HG02623 (cell line): Measurements from ENCODE around the gene IMMP2L.
"Not testable (repeated sequence)": the region's sequence is repeated elsewhere in the genome, so short reads cannot be mapped to it uniquely, and the experiment has no call there.

Source experiments
- ATAC-seq: cut with Tn5 transposase; IDR thresholded peaks from one replicate; pipeline ENCODE4 v1.9.1; 2021; ENCODE audit warnings: moderate library complexity; ENCODE audit not compliant: unreplicated experiment

The IMMP2L gene

GRCh38 chr7:111469894-111470293 is 92.4 kb downstream of the IMMP2L start:
- not testable (repeated sequence) for ATAC-seq

DNA sequence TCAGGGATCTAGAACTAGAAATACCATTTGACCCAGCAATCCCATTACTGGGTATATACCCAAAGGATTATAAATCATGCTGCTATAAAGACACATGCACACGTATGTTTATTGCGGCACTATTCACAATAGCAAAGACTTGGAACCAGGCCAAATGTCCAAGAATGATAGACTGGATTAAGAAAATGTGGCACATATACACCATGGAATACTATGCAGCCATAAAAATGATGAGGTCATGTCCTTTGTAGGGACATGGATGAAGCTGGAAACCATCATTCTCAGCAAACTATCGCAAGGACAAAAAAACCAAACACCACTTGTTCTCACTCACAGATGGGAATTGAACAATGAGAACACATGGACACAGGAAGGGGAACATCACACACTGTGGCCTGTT is 96.5 kb downstream of the IMMP2L start:
- not testable (repeated sequence) for ATAC-seq

- no peak for ATAC-seq
These were observed 101.6 kb downstream of the IMMP2L start for GRCh38 chr7:111460695-111461094.

- ATAC-seq: no peak
These were observed 102.5 kb downstream of the IMMP2L start for GRCh38 chr7:111459757-111460280.

- no peak for ATAC-seq
These were observed 103.1 kb downstream of the IMMP2L start for GRCh38 chr7:111459065-111459756.

GRCh38 chr7:111450705-111451104 is 111.6 kb downstream of the IMMP2L start:
- not testable (repeated sequence) for ATAC-seq

- not testable (repeated sequence) for ATAC-seq
These were observed 114.8 kb downstream of the IMMP2L start for GRCh38 chr7:111447502-111447901.

- ATAC-seq: no peak
These were observed 122.3 kb downstream of the IMMP2L start for GRCh38 chr7:111439977-111440376.

- ATAC-seq: no peak
These were observed 123.7 kb downstream of the IMMP2L start for GRCh38 chr7:111438369-111439289.

- no peak for ATAC-seq
These were observed 124.6 kb downstream of the IMMP2L start for GRCh38 chr7:111437736-111438135.

GRCh38 chr7:111436608-111437007 is 125.7 kb downstream of the IMMP2L start:
- ATAC-seq: no peak

DNA sequence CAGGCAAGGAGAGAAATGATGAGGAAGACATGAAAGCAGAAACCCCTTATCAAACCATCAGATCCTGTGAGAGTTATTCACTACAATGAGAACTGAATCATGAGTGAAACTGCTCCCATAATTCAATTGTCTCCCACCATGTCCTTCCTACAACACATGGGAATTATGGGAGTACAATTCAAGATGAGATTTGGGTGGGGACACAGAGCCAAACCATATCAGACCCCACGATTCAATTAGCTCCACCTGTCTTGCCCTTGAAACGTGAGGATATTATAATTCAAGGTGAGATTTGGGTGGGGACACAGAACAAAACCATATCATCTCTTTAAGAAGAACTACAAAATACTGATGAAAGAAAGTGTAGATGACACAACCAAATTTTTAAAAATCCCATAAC is 128.9 kb downstream of the IMMP2L start:
- ATAC-seq: no peak

DNA sequence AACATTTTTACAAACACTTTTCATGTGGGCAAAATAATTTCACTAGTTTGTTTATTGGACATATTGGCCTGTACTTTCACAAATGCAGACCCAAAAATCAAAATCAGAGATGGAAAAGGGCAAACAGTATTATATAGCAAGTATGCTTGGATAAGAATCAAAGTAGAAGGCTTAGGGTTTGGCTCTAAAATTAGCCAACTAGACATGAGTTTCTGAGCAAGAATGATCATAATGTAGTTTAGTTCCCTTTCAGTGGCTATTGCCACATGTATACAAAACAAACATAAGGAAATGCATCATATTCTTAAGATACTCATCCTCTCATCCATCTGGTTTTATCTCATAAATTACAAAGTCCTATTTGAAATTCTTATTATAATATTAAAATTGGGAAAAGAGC is 132.5 kb downstream of the IMMP2L start:
- ATAC-seq: no peak

DNA sequence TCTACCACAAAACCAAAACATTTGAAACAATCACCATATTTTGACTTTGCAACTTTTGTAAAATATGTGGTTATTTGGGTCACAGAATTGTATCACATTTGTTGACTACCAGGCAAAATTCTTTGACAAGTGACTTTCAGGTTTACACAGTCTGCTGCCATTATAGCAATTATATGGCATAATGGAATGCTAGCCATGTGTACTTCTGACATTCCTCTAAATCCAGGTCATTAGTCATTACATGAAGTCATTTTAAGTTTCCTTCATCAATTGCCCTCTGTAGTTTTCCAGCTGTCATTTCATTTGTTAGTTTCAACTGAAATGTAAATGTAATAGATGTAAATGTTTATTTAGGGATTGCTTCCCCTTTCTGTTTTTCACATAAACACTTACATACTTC is 137.5 kb downstream of the IMMP2L start:
- ATAC-seq: no peak

- ATAC-seq: no peak
These were observed 147.9 kb downstream of the IMMP2L start for GRCh38 chr7:111414374-111414773.

- ATAC-seq: no peak
These were observed 148.6 kb downstream of the IMMP2L start for GRCh38 chr7:111413739-111414138.

GRCh38 chr7:111410899-111411298 is 151.4 kb downstream of the IMMP2L start:
- no peak for ATAC-seq

- no peak for ATAC-seq
These were observed 152.4 kb downstream of the IMMP2L start for GRCh38 chr7:111409714-111410422.

- no peak for ATAC-seq
These were observed 153.6 kb downstream of the IMMP2L start for GRCh38 chr7:111408724-111409123.

- no peak for ATAC-seq
These were observed 155.0 kb downstream of the IMMP2L start for GRCh38 chr7:111407258-111407657.

GRCh38 chr7:111405621-111406020 is 156.7 kb downstream of the IMMP2L start:
- ATAC-seq: no peak
